HepG2 (cell line): ENCODE measurements around the gene CDHR5. TPM values are rescaled to one million over a fixed set of nuclear protein-coding genes. Genes with fewer than 3 reads are reported as not detected.

Source experiments
- ATF5 ChIP-seq: sonication (generic); formaldehyde crosslinking; IDR thresholded peaks from 2 replicates; pipeline ENCODE4 v1.4.0; 2020; ENCODE audit warnings: mild to moderate bottlenecking, low read depth, missing genetic modification reagents
- ATF7-NPFF ChIP-seq: sonication (generic); formaldehyde crosslinking; IDR thresholded peaks from 2 replicates; pipeline ENCODE4 v1.8.1; 2023; ENCODE audit warnings: mild to moderate bottlenecking, low read depth, missing genetic modification reagents, moderate library complexity
- HDAC6 ChIP-seq: fragments of 200-600 bp; sonication (generic); IDR thresholded peaks from 2 replicates; pipeline ENCODE4 v1.7.0; 2017; ENCODE audit warnings: mild to moderate bottlenecking, antibody characterized with exemption, low read length, low read depth
- HNRNPK ChIP-seq: fragments of 200-400 bp; formaldehyde crosslinking; IDR thresholded peaks from 2 replicates; pipeline ENCODE4 v1.6.1; 2018; ENCODE audit warnings: low read length, low read depth, moderate library complexity, mild to moderate bottlenecking; ENCODE audit not compliant: poor library complexity, severe bottlenecking
- HNRNPUL1 ChIP-seq: fragments of 200-400 bp; formaldehyde crosslinking; IDR thresholded peaks from 2 replicates; pipeline ENCODE4 v1.6.1; 2017; ENCODE audit warnings: low read depth, mild to moderate bottlenecking, low read length, moderate library complexity
- ISL2 ChIP-seq: sonication (generic); formaldehyde crosslinking; IDR thresholded peaks from 2 replicates; pipeline ENCODE4 v1.5.0; 2020; ENCODE audit warnings: missing genetic modification reagents
- KMT2A ChIP-seq: sonication (generic); formaldehyde crosslinking; IDR thresholded peaks from 2 replicates; pipeline ENCODE4 v1.4.0; 2020; ENCODE audit warnings: missing genetic modification reagents
- MAX ChIP-seq: IDR thresholded peaks from 2 replicates; pipeline ENCODE4 v1.6.1; 2012; ENCODE audit warnings: inconsistent platforms
- NAIF1 ChIP-seq: sonication (generic); formaldehyde crosslinking; IDR thresholded peaks from 2 replicates; pipeline ENCODE4 v1.5.0; 2020; ENCODE audit warnings: mild to moderate bottlenecking, missing genetic modification reagents, borderline replicate concordance
- NFRKB ChIP-seq: fragments of 450-650 bp; IDR thresholded peaks from 2 replicates; pipeline ENCODE4 v1.6.1; 2017
- PCBP2 ChIP-seq: fragments of 200-400 bp; formaldehyde crosslinking; optimal IDR thresholded peaks from 2 replicates; pipeline ENCODE3; 2018; ENCODE audit warnings: low read length, low read depth; ENCODE audit not compliant: poor library complexity, severe bottlenecking
- PHF5A ChIP-seq: IDR thresholded peaks from one replicate; pipeline ENCODE4 v1.6.1; 2018; ENCODE audit warnings: low read depth, missing genetic modification reagents; ENCODE audit not compliant: unreplicated experiment
- RBM39 ChIP-seq: fragments of 200-400 bp; formaldehyde crosslinking; IDR thresholded peaks from one replicate; pipeline ENCODE4 v1.6.1; 2018; ENCODE audit warnings: antibody characterized with exemption, mild to moderate bottlenecking, low read depth, low read length; ENCODE audit not compliant: poor library complexity, severe bottlenecking
- RERE ChIP-seq: IDR thresholded peaks from 2 replicates; pipeline ENCODE4 v1.6.1; 2016; ENCODE audit warnings: low read depth, missing genetic modification reagents, missing compliant biosample characterization
- SRSF4 ChIP-seq: fragments of 200-400 bp; formaldehyde crosslinking; IDR thresholded peaks from one replicate; pipeline ENCODE4 v1.6.1; 2018; ENCODE audit warnings: mild to moderate bottlenecking, low read depth, low read length, moderate library complexity; ENCODE audit not compliant: poor library complexity, severe bottlenecking
- TIGD3 ChIP-seq: sonication (generic); formaldehyde crosslinking; IDR thresholded peaks from 2 replicates; pipeline ENCODE4 v1.5.1; 2020; ENCODE audit warnings: mild to moderate bottlenecking, missing genetic modification reagents, borderline replicate concordance
- YEATS4 ChIP-seq: sonication (generic); formaldehyde crosslinking; IDR thresholded peaks from 2 replicates; pipeline ENCODE4 v1.4.0; 2020; ENCODE audit warnings: missing genetic modification reagents, borderline replicate concordance
- ZBTB37 ChIP-seq: sonication (generic); formaldehyde crosslinking; IDR thresholded peaks from 2 replicates; pipeline ENCODE4 v1.4.0; 2020; ENCODE audit warnings: mild to moderate bottlenecking, missing genetic modification reagents
- ZNF230 ChIP-seq: sonication (generic); formaldehyde crosslinking; IDR thresholded peaks from 2 replicates; pipeline ENCODE4 v1.4.0; 2020; ENCODE audit warnings: mild to moderate bottlenecking, missing genetic modification reagents
- ZNF644 ChIP-seq: IDR thresholded peaks from 2 replicates; pipeline ENCODE4 v1.6.1; 2016; ENCODE audit warnings: low read depth
- polyA plus RNA-seq, 8 experiments: library from polyadenylated mRNA; depleted of rRNA in 3 of 8; stranded (reverse) in 7 of 8; unstranded in 1 of 8; fragments of >200 nt; fragmentation: Illumina TruSeq in 4 of 8; extraction: Trizol in 4 of 8; gene quantifications; 2 replicates each; pipeline versions ENCODE4 v1.2.1 to v1.2.3, GENCODE V29; 2011 to 2016; ENCODE audit warnings: low read depth in 4 of 8, missing spikeins in 1 of 8, mixed read lengths in 1 of 8; ENCODE audit not compliant: insufficient read depth in 1 of 8
- total RNA-seq, 5 experiments: library from RNA; depleted of rRNA; stranded (reverse); fragments of >200 nt; fragmentation: Illumina TruSeq; extraction: Trizol; gene quantifications; 2 replicates each; pipeline ENCODE4 v1.2.3, GENCODE V29; 2016; ENCODE audit warnings: low read depth in 1 of 5

Gene CDHR5
- total and polyA plus RNA-seq, 2 of the 13 experiments (the other 11 are each of a cell fraction or from before 2014, with no cell fraction given), result 0.46 to 0.71 TPM

GRCh38 chr11:578276-579035, 46.3 kb downstream of the CDHR5 start (continued):
- TF ChIP-seq KMT2A (CRISPR knock-in tag), result no peak
- no peak for TF ChIP-seq NFRKB
- TF ChIP-seq HDAC6, result no peak
- TF ChIP-seq NAIF1 (CRISPR knock-in tag), result no peak
- TF ChIP-seq HNRNPK, result no peak
- TF ChIP-seq PCBP2, result no peak
- no peak for TF ChIP-seq YEATS4 (CRISPR knock-in tag)
- TF ChIP-seq ZNF230, result no peak
- TF ChIP-seq RBM39, result no peak
- no peak for TF ChIP-seq ZBTB37 (CRISPR knock-in tag)
- no peak for TF ChIP-seq ATF5 (CRISPR knock-in tag)
- no peak for TF ChIP-seq SRSF4
- TF ChIP-seq PHF5A, result no peak
- no peak for TF ChIP-seq TIGD3
- TF ChIP-seq ATF7-NPFF (CRISPR knock-in tag), result no peak
- no peak for TF ChIP-seq ZNF644 (CRISPR knock-in tag)
- no peak; the same call in 1 of the 2 replicates for TF ChIP-seq MAX
- TF ChIP-seq ISL2 (CRISPR knock-in tag), result no peak
- TF ChIP-seq HNRNPUL1, result no peak
- TF ChIP-seq RERE (CRISPR knock-in tag), result no peak
